Neural progenitor cell (in vitro differentiated cells): Measurements from ENCODE around the gene ACVR1.

Experiments used
- EZH2 ChIP-seq: fragments of 200-600 bp; sonication (generic); IDR thresholded peaks from 2 replicates; pipeline ENCODE4 v1.6.1; 2017; ENCODE audit warnings: antibody characterized with exemption, mild to moderate bottlenecking, moderate library complexity
- TF ChIP-seq, protein P1 (sequence below): fragments of 200-600 bp; sonication (generic); IDR thresholded peaks from 2 replicates; pipeline ENCODE4 v1.5.1; 2017; ENCODE audit warnings: antibody characterized with exemption, mild to moderate bottlenecking

DNA sequence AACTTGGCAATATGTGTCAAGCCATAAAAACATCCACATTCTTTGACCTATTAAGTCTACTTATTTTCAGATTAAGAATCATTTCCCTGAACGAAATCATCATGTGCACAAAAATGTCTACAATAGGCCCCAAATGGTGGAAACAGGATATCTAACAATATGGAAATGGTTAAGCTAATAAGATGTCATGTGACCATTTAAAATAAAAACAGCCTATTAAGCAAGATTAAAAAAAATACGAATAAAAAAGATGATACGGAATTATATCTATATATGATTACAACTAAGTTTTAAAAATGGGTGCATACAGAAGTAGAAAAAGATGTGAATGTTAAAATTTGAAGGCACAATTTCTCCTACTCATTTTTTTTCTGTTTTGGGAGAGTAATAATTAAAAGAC, 128.8 kb downstream of the ACVR1 start:
- TF ChIP-seq, protein P1, sequence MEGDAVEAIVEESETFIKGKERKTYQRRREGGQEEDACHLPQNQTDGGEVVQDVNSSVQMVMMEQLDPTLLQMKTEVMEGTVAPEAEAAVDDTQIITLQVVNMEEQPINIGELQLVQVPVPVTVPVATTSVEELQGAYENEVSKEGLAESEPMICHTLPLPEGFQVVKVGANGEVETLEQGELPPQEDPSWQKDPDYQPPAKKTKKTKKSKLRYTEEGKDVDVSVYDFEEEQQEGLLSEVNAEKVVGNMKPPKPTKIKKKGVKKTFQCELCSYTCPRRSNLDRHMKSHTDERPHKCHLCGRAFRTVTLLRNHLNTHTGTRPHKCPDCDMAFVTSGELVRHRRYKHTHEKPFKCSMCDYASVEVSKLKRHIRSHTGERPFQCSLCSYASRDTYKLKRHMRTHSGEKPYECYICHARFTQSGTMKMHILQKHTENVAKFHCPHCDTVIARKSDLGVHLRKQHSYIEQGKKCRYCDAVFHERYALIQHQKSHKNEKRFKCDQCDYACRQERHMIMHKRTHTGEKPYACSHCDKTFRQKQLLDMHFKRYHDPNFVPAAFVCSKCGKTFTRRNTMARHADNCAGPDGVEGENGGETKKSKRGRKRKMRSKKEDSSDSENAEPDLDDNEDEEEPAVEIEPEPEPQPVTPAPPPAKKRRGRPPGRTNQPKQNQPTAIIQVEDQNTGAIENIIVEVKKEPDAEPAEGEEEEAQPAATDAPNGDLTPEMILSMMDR: no peak
- no peak for TF ChIP-seq EZH2
